GM23248 (cell line): ENCODE results near the gene PSMB7. TPM values are rescaled to one million over a fixed set of nuclear protein-coding genes. Genes with fewer than 3 reads are reported as not detected.

Source experiments
- DNase-seq: peaks from one replicate; pipeline ENCODE4 v3.0.0-alpha.2; 2015
- H2AFZ ChIP-seq: fragments of 200-600 bp; sonication (generic); 2 replicates; pipeline ENCODE4 v1.6.1; 2016; ENCODE audit warnings: antibody characterized with exemption
- H3F3A ChIP-seq: fragments of 200-600 bp; sonication (generic); 2 replicates; pipeline ENCODE4 v1.6.1; 2016; ENCODE audit warnings: mild to moderate bottlenecking, antibody characterized with exemption, mixed run types; ENCODE audit not compliant: insufficient read depth
- H3K27ac ChIP-seq: fragments of 200-600 bp; sonication (generic); 2 replicates; pipeline ENCODE4 v1.5.1; 2016; ENCODE audit warnings: mild to moderate bottlenecking
- H3K27me3 ChIP-seq: fragments of 200-600 bp; sonication (generic); replicated peaks from 2 replicates; pipeline ENCODE4 v1.6.1; 2016; ENCODE audit warnings: mild to moderate bottlenecking; ENCODE audit not compliant: insufficient read depth
- H3K36me3 ChIP-seq: fragments of 200-600 bp; sonication (generic); 2 replicates; pipeline ENCODE4 v1.6.1; 2016; ENCODE audit warnings: low read depth, mild to moderate bottlenecking
- H3K4me1 ChIP-seq: fragments of 200-600 bp; sonication (generic); 2 replicates; pipeline ENCODE4 v1.6.1; 2016; ENCODE audit warnings: mild to moderate bottlenecking; ENCODE audit not compliant: insufficient read depth
- H3K4me2 ChIP-seq: fragments of 200-600 bp; sonication (generic); one replicate; pipeline ENCODE4 v1.6.1; 2016; ENCODE audit warnings: mild to moderate bottlenecking; ENCODE audit not compliant: unreplicated experiment
- H3K4me3 ChIP-seq: fragments of 200-600 bp; sonication (generic); 2 replicates; pipeline ENCODE4 v1.5.1; 2016; ENCODE audit warnings: mild to moderate bottlenecking
- H3K79me2 ChIP-seq: fragments of 200-600 bp; sonication (generic); 2 replicates; pipeline ENCODE4 v1.6.1; 2016; ENCODE audit warnings: mild to moderate bottlenecking; ENCODE audit not compliant: insufficient read depth
- H3K9ac ChIP-seq: fragments of 200-600 bp; sonication (generic); 2 replicates; pipeline ENCODE4 v1.6.1; 2016; ENCODE audit warnings: mild to moderate bottlenecking
- H3K9me2 ChIP-seq: fragments of 200-600 bp; sonication (generic); 2 replicates; pipeline ENCODE4 v1.6.1; 2016; ENCODE audit warnings: mixed run types, mild to moderate bottlenecking, moderate library complexity; ENCODE audit not compliant: insufficient read depth
- H3K9me3 ChIP-seq: fragments of 200-600 bp; sonication (generic); one replicate; pipeline ENCODE4 v1.6.1; 2017; ENCODE audit warnings: low read depth
- H4K20me1 ChIP-seq: fragments of 200-600 bp; sonication (generic); 2 replicates; pipeline ENCODE4 v1.6.0; 2016; ENCODE audit not compliant: insufficient read depth
- EZH2 ChIP-seq: fragments of 200-600 bp; sonication (generic); IDR thresholded peaks from 2 replicates; pipeline ENCODE4 v1.6.1; 2018; ENCODE audit warnings: antibody characterized with exemption, mild to moderate bottlenecking; ENCODE audit not compliant: insufficient read depth, poor library complexity, severe bottlenecking
- EZH2phosphoT487 ChIP-seq: fragments of 200-600 bp; sonication (generic); IDR thresholded peaks from 2 replicates; pipeline ENCODE4 v1.6.1; 2018; ENCODE audit warnings: antibody characterized with exemption, moderate library complexity, mild to moderate bottlenecking, low read depth; ENCODE audit not compliant: insufficient read depth
- WGBS, 2 experiments: methylation state at CpG; one replicate each; pipeline ENCODE4 v1.1.6; 2015 to 2017; ENCODE audit warnings: low lambda C conversion rate in 2 of 2, low coverage in 1 of 2; ENCODE audit errors: missing lambda C conversion rate in 2 of 2; 5-methylcytosine and 5-hydroxymethylcytosine counted together
- in situ Hi-C: fragments of 300-500 bp; cut with MboI; formaldehyde crosslinking; loops from 2 replicates; pipeline ENCODE4 v1.15.0; 2020
- polyA plus RNA-seq: library from polyadenylated mRNA; unstranded; fragments of >200 nt; fragmentation: Nextera tagmentation; extraction: Ambion mirVana; gene quantifications from 2 replicates; pipeline ENCODE4 v1.2.1, GENCODE V29; 2016
- total RNA-seq: library from RNA; depleted of rRNA; stranded (reverse); fragments of >200 nt; shearing (Covaris generic); gene quantifications from 2 replicates; pipeline ENCODE4 v1.2.3, GENCODE V29; 2014

PSMB7 gene
- total and polyA plus RNA-seq, 2 experiments from 2014 or later = 202 to 245 TPM

DNA sequence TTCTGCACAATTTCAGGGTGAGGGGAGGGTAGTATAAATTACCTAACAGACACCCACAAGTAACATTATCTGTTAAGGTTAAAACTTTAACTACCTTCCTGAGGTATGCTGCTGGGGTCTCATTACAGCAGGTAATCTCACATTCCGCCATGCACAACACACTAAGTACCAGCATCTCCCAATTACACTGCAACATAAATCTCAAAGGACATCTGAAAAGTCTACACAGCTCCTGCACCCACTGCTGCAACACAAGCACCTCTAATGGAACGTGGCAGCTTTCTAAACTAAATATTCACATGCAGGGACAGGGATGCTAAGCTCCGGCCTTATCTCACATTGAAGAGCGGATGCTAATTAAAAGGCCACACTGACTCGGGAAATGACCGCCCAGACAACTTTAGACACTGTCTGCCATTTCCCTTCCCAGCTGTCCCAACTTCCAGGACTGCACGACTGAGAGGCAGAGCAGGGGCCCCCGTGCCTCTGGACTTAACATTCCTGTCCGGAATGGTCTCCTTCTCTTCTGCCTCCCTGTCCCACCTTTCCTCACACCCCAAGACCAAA lies 45.9 kb downstream of the PSMB7 start:
- H3K27ac ChIP-seq = no peak overlapping the region
- H3K9me3 ChIP-seq = no peaks in the 10 kb centered on the region
- in situ Hi-C loops = no loop called here
- no peaks in the 10 kb centered on the region for H3K27me3 ChIP-seq
- H4K20me1 ChIP-seq = peaks cover 10% of the 10 kb centered on the region
- H3F3A ChIP-seq = peaks cover 25% of the 10 kb centered on the region
- no peak overlapping the region for H3K9ac ChIP-seq
- DNase-seq = no peak
- no peak overlapping the region for H3K4me2 ChIP-seq
- WGBS, 2 experiments = 77 to 89% methylated on average over 9 of the region's 9 CpGs
- TF ChIP-seq EZH2phosphoT487 (no peak), EZH2 (no peak)
- peaks cover 98% of the 10 kb centered on the region for H3K79me2 ChIP-seq
- H2AFZ ChIP-seq = no peak overlapping the region
- H3K4me3 ChIP-seq = no peak overlapping the region
- H3K4me1 ChIP-seq = peaks cover 37% of the 10 kb centered on the region
- no peaks in the 10 kb centered on the region for H3K36me3 ChIP-seq
- H3K9me2 ChIP-seq = no peaks in the 10 kb centered on the region

DNA sequence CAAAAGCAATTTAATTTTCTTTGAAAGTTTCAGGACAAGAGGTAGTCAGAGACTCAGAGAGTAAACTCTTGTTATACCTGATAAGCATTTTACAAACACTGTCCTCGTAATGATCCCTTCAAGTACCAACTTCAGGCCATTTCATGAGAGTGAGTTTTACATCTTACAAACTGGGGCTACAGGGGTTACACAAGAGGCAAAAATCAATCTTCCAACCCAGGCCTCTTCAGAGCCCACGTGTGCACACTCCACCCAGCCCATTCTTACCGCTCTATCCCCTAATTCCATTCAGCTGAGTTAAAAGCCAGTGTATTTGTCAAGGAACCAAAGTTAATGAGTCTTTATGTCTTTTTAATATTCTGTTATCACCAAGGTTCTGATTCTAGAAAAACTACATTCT lies 46.5 kb downstream of the PSMB7 start:
- no peak overlapping the region for H3K9ac ChIP-seq
- peaks cover 25% of the 10 kb centered on the region for H3F3A ChIP-seq
- in situ Hi-C loops = no loop called here
- no peak for TF ChIP-seq EZH2
- no peak for TF ChIP-seq EZH2phosphoT487
- no peaks in the 10 kb centered on the region for H3K36me3 ChIP-seq
- DNase-seq = no peak
- H3K27me3 ChIP-seq = no peaks in the 10 kb centered on the region
- peaks cover 10% of the 10 kb centered on the region for H4K20me1 ChIP-seq
- no peak overlapping the region for H3K27ac ChIP-seq
- H3K4me2 ChIP-seq = no peak overlapping the region
- no peaks in the 10 kb centered on the region for H3K9me3 ChIP-seq
- H3K4me3 ChIP-seq = no peak overlapping the region
- H2AFZ ChIP-seq = no peak overlapping the region
- WGBS, 2 experiments = 59 to 70% methylated on average over 3 of the region's 3 CpGs
- peaks cover 98% of the 10 kb centered on the region for H3K79me2 ChIP-seq
- H3K4me1 ChIP-seq = peaks cover 37% of the 10 kb centered on the region
- H3K9me2 ChIP-seq = no peaks in the 10 kb centered on the region

GRCh38 chr9:124366476-124367220 lies 48.6 kb downstream of the PSMB7 start:
- H3F3A ChIP-seq = peaks cover 25% of the 10 kb centered on the region
- no peaks in the 10 kb centered on the region for H3K9me2 ChIP-seq
- in situ Hi-C loops = no loop called here
- H3K4me1 ChIP-seq = peaks cover 37% of the 10 kb centered on the region
- peak overlapping the region; percentile 43 for H3K4me2 ChIP-seq
- H3K27me3 ChIP-seq = no peaks in the 10 kb centered on the region
- no peak overlapping the region for H3K4me3 ChIP-seq
- peaks cover 98% of the 10 kb centered on the region for H3K79me2 ChIP-seq
- no peaks in the 10 kb centered on the region for H3K36me3 ChIP-seq
- WGBS, 2 experiments = 62 to 63% methylated on average over 10 of the region's 10 CpGs
- H3K9ac ChIP-seq = no peak overlapping the region
- no peaks in the 10 kb centered on the region for H3K9me3 ChIP-seq
- no peak overlapping the region for H2AFZ ChIP-seq
- peak; percentile 79 for DNase-seq
- peak overlapping the region; percentile 17; the same call in 1 of the 2 replicates for H3K27ac ChIP-seq
- H4K20me1 ChIP-seq = peaks cover 10% of the 10 kb centered on the region
- no peak for TF ChIP-seq EZH2phosphoT487

DNA sequence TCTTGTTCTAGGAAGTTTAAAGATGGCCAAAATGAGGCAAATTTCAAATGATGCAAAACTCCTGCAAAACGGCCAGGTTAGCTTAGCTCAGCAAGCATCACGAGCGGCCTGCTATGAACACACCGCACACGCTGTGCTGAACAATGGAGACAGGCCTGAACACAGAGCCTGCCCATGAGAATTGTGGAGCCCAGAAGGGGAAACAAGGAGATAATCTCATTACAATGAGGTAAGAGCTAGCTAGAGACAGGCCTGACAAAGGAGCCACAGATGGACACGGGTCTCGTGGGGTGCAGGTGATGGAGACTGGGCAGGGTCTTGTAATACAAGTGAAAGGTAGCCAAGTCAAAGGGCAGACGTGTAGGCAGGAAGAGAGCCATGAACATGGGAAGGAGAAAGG lies 50.2 kb downstream of the PSMB7 start:
- H3K9me3 ChIP-seq = no peaks in the 10 kb centered on the region
- no peak for DNase-seq
- H3K4me3 ChIP-seq = no peak overlapping the region
- no peaks in the 10 kb centered on the region for H3K27me3 ChIP-seq
- H3K79me2 ChIP-seq = peaks cover 98% of the 10 kb centered on the region
- 87 to 92% methylated on average over 8 of the region's 8 CpGs for WGBS, 2 experiments
- H3K27ac ChIP-seq = no peak overlapping the region
- no peaks in the 10 kb centered on the region for H3K9me2 ChIP-seq
- no peaks in the 10 kb centered on the region for H3K36me3 ChIP-seq
- no peak overlapping the region for H3K9ac ChIP-seq
- H3F3A ChIP-seq = peaks cover 25% of the 10 kb centered on the region
- H3K4me2 ChIP-seq = no peak overlapping the region
- H3K4me1 ChIP-seq = peaks cover 28% of the 10 kb centered on the region
- peaks cover 7% of the 10 kb centered on the region; the same call in 1 of the 2 replicates for H4K20me1 ChIP-seq
- no peak for TF ChIP-seq EZH2
- no peak for TF ChIP-seq EZH2phosphoT487
- H2AFZ ChIP-seq = no peak overlapping the region
- in situ Hi-C loops = no loop called here
